Upper lobe of left lung (tissue), 6 donors: ENCODE data around the gene FAM13A. TPM values are rescaled to one million over a fixed set of nuclear protein-coding genes. Genes with fewer than 3 reads are reported as not detected.

Source experiments
- ATAC-seq, 2 donors: fragments of 200-7000 bp; cut with Tn5 transposase; one replicate each; pipeline ENCODE4 v1.9.1; 2022; ENCODE audit warnings: mild to moderate bottlenecking in 2 of 2, moderate library complexity in 2 of 2; ENCODE audit not compliant: low FRiP score in 2 of 2
- DNase-seq, 2 donors: peaks; one replicate each; pipeline ENCODE4 v3.0.0-alpha.2; 2019 to 2020
- H3K27ac ChIP-seq, 4 donors: fragments of 200-600 bp; sonication (generic); one replicate each; pipeline ENCODE4 v1.5.1; 2016 to 2019
- H3K27me3 ChIP-seq, 4 donors: fragments of 200-600 bp; sonication (generic); one replicate each; pipeline ENCODE4 v1.5.1; 2017 to 2019
- H3K36me3 ChIP-seq, 4 donors: fragments of 200-600 bp; sonication (generic); one replicate each; pipeline ENCODE4 v1.5.1; 2016 to 2019
- H3K4me1 ChIP-seq, 4 donors: fragments of 200-600 bp; sonication (generic); one replicate each; pipeline ENCODE4 v1.5.1; 2018 to 2019
- H3K4me3 ChIP-seq, 4 donors: fragments of 200-600 bp; sonication (generic); one replicate each; pipeline ENCODE4 v1.5.1; 2017 to 2019; ENCODE audit warnings: mild to moderate bottlenecking in 2 of 4, moderate library complexity in 1 of 4
- H3K9me3 ChIP-seq, 4 donors: fragments of 200-600 bp; sonication (generic); one replicate each; pipeline ENCODE4 v1.5.1; 2018 to 2019
- CTCF ChIP-seq, 6 experiments: fragments of 450-650 bp in 4 of 6; fragments of 200-600 bp in 2 of 6; sonication (generic) in 2 of 6; IDR thresholded peaks; one replicate each; pipeline ENCODE4 v1.5.1; 2016 to 2019; ENCODE audit warnings: antibody characterized with exemption in 6 of 6
- EP300 ChIP-seq, 4 donors: sonication (generic); formaldehyde crosslinking; IDR thresholded peaks; one replicate each; pipeline ENCODE4 v1.5.1; 2017; ENCODE audit warnings: antibody characterized with exemption in 4 of 4, control low read depth in 2 of 4
- POLR2A ChIP-seq, 4 donors: fragments of 450-650 bp; IDR thresholded peaks; one replicate each; pipeline ENCODE4 v1.5.1; 2016 to 2017; ENCODE audit warnings: antibody characterized with exemption in 4 of 4, mild to moderate bottlenecking in 2 of 4
- POLR2AphosphoS5 ChIP-seq, 2 donors: sonication (generic); formaldehyde crosslinking; IDR thresholded peaks; one replicate each; pipeline ENCODE4 v1.5.1; 2017; ENCODE audit warnings: antibody characterized with exemption in 2 of 2
- WGBS, 2 donors: methylation state at CpG; one replicate each; pipeline ENCODE4 v1.1.5; 2017 to 2018; 5-methylcytosine and 5-hydroxymethylcytosine counted together
- total RNA-seq, 6 donors: library from RNA; depleted of rRNA in 4 of 6; stranded (reverse); fragments of >200 nt in 4 of 6; gene quantifications; one replicate each; pipeline versions ENCODE4 v1.1.0 to v1.2.1, GENCODE V29; 2016 to 2021
- donor health status: DM: no; HTN: no; CAD: no; lungs with moderate emphysema.
- donor health status: DM: no; HTN: yes; CAD: no; lungs with severe emphysema.

Gene FAM13A
- total RNA-seq, 6 donors from 2014 or later: 15.8 to 173 (median 34.1) TPM

GRCh38 chr4:89044147-89044900 is 12.7 kb downstream of the FAM13A start:
- no peak overlapping the region for H3K4me3 ChIP-seq
- no peaks in the 10 kb centered on the region for H3K36me3 ChIP-seq
- no peak for DNase-seq
- no peaks in the 10 kb centered on the region for H3K27me3 ChIP-seq
- no peak for ATAC-seq
- no peaks in the 10 kb centered on the region for H3K9me3 ChIP-seq
- no peak overlapping the region for H3K27ac ChIP-seq
- H3K4me1 ChIP-seq: no peaks in the 10 kb centered on the region
- WGBS, 2 donors: 93 to 94% methylated on average over 7 of the region's 7 CpGs
- TF ChIP-seq CTCF (IDR thresholded peaks at IDR 0.05): no peak
- TF ChIP-seq POLR2A (IDR thresholded peaks at IDR 0.05): no peak
- TF ChIP-seq POLR2AphosphoS5 (IDR thresholded peaks at IDR 0.05): no peak
- TF ChIP-seq EP300 (IDR thresholded peaks at IDR 0.05): no peak

GRCh38 chr4:89042055-89042454 is 14.9 kb downstream of the FAM13A start:
- Histone ChIP-seq H3K27ac (no peak overlapping the region), H3K4me3 (no peak overlapping the region), H3K36me3 (no peaks in the 10 kb centered on the region), H3K9me3 (peaks cover 0 to 1% (median 0%) of the 10 kb centered on the region in 4 donors), H3K27me3 (no peaks in the 10 kb centered on the region), H3K4me1 (no peaks in the 10 kb centered on the region)
- WGBS, 2 donors: 82 to 83% methylated on average over 3 of the region's 3 CpGs
- ATAC-seq (no peak), DNase-seq (no peak)
- TF ChIP-seq POLR2AphosphoS5 (IDR thresholded peaks at IDR 0.05) (no peak), CTCF (IDR thresholded peaks at IDR 0.05) (no peak), POLR2A (IDR thresholded peaks at IDR 0.05) (no peak), EP300 (IDR thresholded peaks at IDR 0.05) (no peak)

- no peak overlapping the region for H3K27ac ChIP-seq
- TF ChIP-seq POLR2AphosphoS5 (IDR thresholded peaks at IDR 0.05) (no peak), CTCF (IDR thresholded peaks at IDR 0.05) (no peak), EP300 (IDR thresholded peaks at IDR 0.05) (no peak), POLR2A (IDR thresholded peaks at IDR 0.05) (no peak)
- no peak overlapping the region for H3K4me3 ChIP-seq
- H3K4me1 ChIP-seq: no peaks in the 10 kb centered on the region
- no peak for ATAC-seq
- 80 to 96% methylated on average over 4 of the region's 4 CpGs for WGBS, 2 donors
- DNase-seq: no peak
- no peaks in the 10 kb centered on the region for H3K36me3 ChIP-seq
- peaks cover 0 to 12% (median 0%) of the 10 kb centered on the region in 4 donors for H3K9me3 ChIP-seq
- H3K27me3 ChIP-seq: no peaks in the 10 kb centered on the region
These were observed 17.2 kb downstream of the FAM13A start for GRCh38 chr4:89039730-89040338.

GRCh38 chr4:89036535-89036934 is 20.4 kb downstream of the FAM13A start:
- TF ChIP-seq CTCF (IDR thresholded peaks at IDR 0.05) (no peak), POLR2AphosphoS5 (IDR thresholded peaks at IDR 0.05) (no peak), EP300 (IDR thresholded peaks at IDR 0.05) (no peak), POLR2A (IDR thresholded peaks at IDR 0.05) (no peak)
- DNase-seq: no peak
- no peaks in the 10 kb centered on the region for H3K27me3 ChIP-seq
- no peak for ATAC-seq
- no peak overlapping the region for H3K4me3 ChIP-seq
- H3K4me1 ChIP-seq: no peaks in the 10 kb centered on the region
- WGBS, 2 donors: 100% methylated on average over 2 of the region's 2 CpGs
- peaks cover 0 to 12% (median 0%) of the 10 kb centered on the region in 4 donors for H3K9me3 ChIP-seq
- H3K27ac ChIP-seq: no peak overlapping the region
- no peaks in the 10 kb centered on the region for H3K36me3 ChIP-seq
